K562 (cell line): ENCODE results near the gene DGLUCY. TPM values are rescaled to one million over a fixed set of nuclear protein-coding genes. Genes with fewer than 3 reads are reported as not detected.

ENCODE experiments used
- ARID3A ChIP-seq: IDR thresholded peaks from 2 replicates; pipeline ENCODE4 v1.6.1; 2012; ENCODE audit warnings: low read depth, low read length, improper control_type of control experiment, borderline replicate concordance
- CTCF ChIP-seq, 3 experiments: IDR thresholded peaks in 2 of 3; conservative IDR thresholded peaks in 1 of 3; 2 replicates each; pipeline ENCODE4 v1.5.1; 2011 to 2012; ENCODE audit warnings: low read length in 3 of 3, mild to moderate bottlenecking in 3 of 3, control low read depth in 2 of 3, improper control_type of control experiment in 1 of 3, inconsistent platforms in 1 of 3, low read depth in 1 of 3, mixed read lengths in 1 of 3, moderate library complexity in 1 of 3; ENCODE audit not compliant: insufficient read depth in 2 of 3
- EGR1 ChIP-seq: fragments of 450-650 bp; conservative IDR thresholded peaks from 2 replicates; pipeline ENCODE4 v1.6.1; 2017; ENCODE audit warnings: mild to moderate bottlenecking
- GABPB1 ChIP-seq: sonication (generic); formaldehyde crosslinking; IDR thresholded peaks from 2 replicates; pipeline ENCODE4 v1.8.0; 2022; ENCODE audit warnings: mild to moderate bottlenecking, missing genetic modification reagents
- MGA ChIP-seq: fragments of 450-650 bp; IDR thresholded peaks from 2 replicates; pipeline ENCODE4 v1.6.1; 2016; ENCODE audit warnings: mild to moderate bottlenecking, moderate library complexity
- MYBL2 ChIP-seq, 2 experiments: fragments of 450-650 bp in 1 of 2; sonication (generic) in 1 of 2; formaldehyde crosslinking in 1 of 2; IDR thresholded peaks; 2 replicates each; pipeline versions ENCODE4 v1.6.1 to v1.8.1; 2017 to 2022; ENCODE audit warnings: borderline replicate concordance in 1 of 2, inconsistent platforms in 1 of 2, low read depth in 1 of 2, mild to moderate bottlenecking in 1 of 2, missing genetic modification reagents in 1 of 2, moderate library complexity in 1 of 2
- SMARCA4 ChIP-seq: fragments of 450-650 bp; IDR thresholded peaks from 2 replicates; pipeline ENCODE4 v1.6.1; 2016
- TCF3 ChIP-seq: sonication (generic); formaldehyde crosslinking; IDR thresholded peaks from 2 replicates; pipeline ENCODE4 v1.4.0; 2020; ENCODE audit warnings: mild to moderate bottlenecking, missing genetic modification reagents
- TEAD1 ChIP-seq, 2 experiments: fragments of 450-650 bp in 1 of 2; sonication (generic) in 1 of 2; formaldehyde crosslinking; IDR thresholded peaks; 2 replicates each; pipeline versions ENCODE4 v1.4.0 to v1.8.0; 2020 to 2022; ENCODE audit warnings: mild to moderate bottlenecking in 2 of 2, missing genetic modification reagents in 1 of 2
- ZBED1 ChIP-seq: IDR thresholded peaks from 2 replicates; pipeline ENCODE4 v1.6.1; 2014
- ZNF316 ChIP-seq: fragments of 450-650 bp; IDR thresholded peaks from 2 replicates; pipeline ENCODE4 v1.6.1; 2016
- ZNF785 ChIP-seq: fragments of 250-450 bp; sonication (Bioruptor Pico); IDR thresholded peaks from 2 replicates; pipeline ENCODE4 v1.4.0; 2020; ENCODE audit warnings: mild to moderate bottlenecking
- polyA plus RNA-seq, 8 experiments: library from polyadenylated mRNA; depleted of rRNA in 4 of 8; stranded (reverse) in 5 of 8; unstranded in 3 of 8; fragments of >200 nt; fragmentation: Nextera tagmentation in 2 of 8; fragmentation: Illumina TruSeq in 1 of 8; extraction: Ambion mirVana in 2 of 8; extraction: Trizol in 1 of 8; gene quantifications; 2 replicates each; pipeline versions ENCODE4 v1.2.1 to v1.2.3, GENCODE V29; 2011 to 2014; ENCODE audit warnings: inconsistent platforms in 1 of 8, missing spikeins in 1 of 8
- total RNA-seq, 7 experiments: library from RNA; depleted of rRNA in 6 of 7; stranded (reverse); fragments of >200 nt in 6 of 7; fragmentation: Illumina TruSeq in 2 of 7; extraction: Trizol in 2 of 7; gene quantifications; 2 replicates each; pipeline versions ENCODE4 v1.2.1 to v1.2.3, GENCODE V29; 2011 to 2021; ENCODE audit warnings: low replicate concordance in 1 of 7

Gene DGLUCY
- total and polyA plus RNA-seq, 9 of the 15 experiments (the other 6 are each of a cell fraction or from before 2014, with no cell fraction given), result 9.9 to 28.4 (median 21.0) TPM

- TF ChIP-seq ARID3A (no peak), ZNF785 (CRISPR knock-in tag) (no peak), TCF3 (CRISPR knock-in tag) (no peak), ZBED1 (no peak), GABPB1 (CRISPR knock-in tag) (no peak), MYBL2 (IDR thresholded peaks at IDR 0.05; ENCODE audit: low read depth) (no peak), MYBL2 (CRISPR knock-in tag; IDR thresholded peaks at IDR 0.05; ENCODE audit: borderline replicate concordance) (no peak), EGR1 (no peak), SMARCA4 (peak; percentile 72), CTCF (IDR thresholded peaks at IDR 0.05 in 2 of 3, conservative IDR thresholded peaks at IDR 0.05 in 1 of 3; ENCODE audit: insufficient read depth in 2 of 3, low read depth in 1 of 3, low read length in 3 of 3) (peak; percentile 68 to 75 (median 71)), ZNF316 (no peak), MGA (peak; percentile 22; the same call in 1 of the 2 replicates), TEAD1 (CRISPR knock-in tag; IDR thresholded peaks at IDR 0.05) (no peak)
Measured at GRCh38 chr14:91138511-91139359, 24.9 kb downstream of the DGLUCY start (continued).
